ENCODE data around the gene UGT3A2.

GRCh38 chr5:36028816-36029465 is 37.7 kb downstream of the UGT3A2 start:
- no peak for TF ChIP-seq CTCF (IDR thresholded peaks at IDR 0.05)
- no peak for TF ChIP-seq EZH2 (IDR thresholded peaks at IDR 0.05)

All from neural progenitor cell (in vitro differentiated cells).